OCI-LY3 (cell line): ENCODE measurements around the gene ZNF263.

Source experiments
- CTCF ChIP-seq: fragments of 200-600, 300-600 bp; sonication (generic); IDR thresholded peaks from 2 replicates; pipeline ENCODE4 v1.5.1; 2014; ENCODE audit warnings: antibody characterized with exemption, low read length, low read depth
- EZH2phosphoT487 ChIP-seq: fragments of 200-600 bp; shearing (Covaris generic); IDR thresholded peaks from 2 replicates; pipeline ENCODE4 v1.6.1; 2018; ENCODE audit warnings: antibody characterized with exemption, mixed run types, low read depth

DNA sequence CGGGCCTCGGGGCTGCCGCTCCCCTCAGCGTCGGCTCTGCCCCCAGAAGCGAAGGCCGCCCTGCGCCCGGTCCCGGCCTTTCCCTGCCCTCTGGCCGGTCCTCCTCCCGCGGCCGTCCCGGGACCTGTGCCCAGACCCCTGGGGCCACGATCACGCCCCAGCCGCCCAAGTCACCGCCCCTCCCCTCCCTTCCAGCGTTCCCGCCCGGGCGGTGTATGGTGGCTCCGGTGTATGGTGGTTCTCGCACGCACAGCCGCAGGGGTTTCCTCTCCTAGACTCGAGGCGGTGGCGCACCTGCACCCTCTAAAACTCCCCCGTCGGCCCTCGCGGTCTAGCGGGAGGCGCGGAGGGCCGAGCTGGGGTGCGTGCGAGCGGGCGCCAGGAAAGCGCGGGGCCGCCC is 11.9 kb downstream of the ZNF263 start:
- TF ChIP-seq CTCF (no peak), EZH2phosphoT487 (no peak)
